Measurements from ENCODE around the gene HPD.

Gene HPD

GRCh38 chr12:121830134-121830533 is 28.5 kb downstream of the HPD start:
- FAIRE-seq (no peak), DNase-seq (ENCODE audit: insufficient read length, low spot score) (no peak)

- FAIRE-seq (no peak), DNase-seq (ENCODE audit: insufficient read length, low spot score) (no peak)
These were observed 29.3 kb downstream of the HPD start for GRCh38 chr12:121829250-121829918.

DNA sequence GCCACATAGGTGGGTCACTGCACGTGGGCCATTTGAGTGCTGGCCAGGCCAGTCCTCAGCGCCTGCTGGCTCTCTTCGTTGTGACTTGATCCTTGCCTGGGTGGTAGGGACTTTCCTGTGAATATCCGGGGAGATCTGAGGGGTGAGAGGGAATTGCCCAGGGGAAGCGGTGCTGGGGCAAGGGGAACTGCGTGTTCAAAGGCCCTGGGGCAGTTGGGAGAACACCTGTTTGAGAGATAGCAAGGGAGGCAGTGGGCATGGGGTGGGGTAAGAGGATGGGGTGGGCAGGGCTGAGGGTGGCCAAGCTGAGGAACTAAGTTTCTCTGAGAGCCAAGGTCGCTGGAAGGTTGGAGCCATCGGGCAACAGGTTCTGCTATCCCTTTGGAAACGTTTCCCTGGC is 29.8 kb downstream of the HPD start:
- DNase-seq (ENCODE audit: insufficient read length, low spot score) (no peak), FAIRE-seq (no peak)

DNA sequence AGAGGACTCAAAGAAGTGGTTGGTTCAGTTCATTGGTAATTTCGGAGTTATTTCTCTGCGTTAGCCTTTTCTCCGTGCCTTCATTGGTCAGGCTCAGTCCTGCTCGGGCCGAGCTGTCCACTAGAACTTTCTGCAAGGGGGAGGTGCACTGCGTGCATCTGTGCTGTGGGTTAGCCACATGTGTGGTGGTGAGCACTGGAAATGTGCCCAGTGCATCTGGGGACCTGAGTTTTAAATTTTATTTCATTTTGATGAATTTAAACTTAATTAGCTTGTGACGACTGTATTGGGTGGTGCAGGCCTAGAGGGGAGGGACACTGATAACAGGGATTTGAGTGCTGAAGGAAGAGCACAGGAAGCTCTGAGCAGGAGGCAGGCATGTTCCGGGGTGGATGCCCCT is 30.4 kb downstream of the HPD start:
- DNase-seq (ENCODE audit: insufficient read length, low spot score) (no peak), FAIRE-seq (no peak)

DNA sequence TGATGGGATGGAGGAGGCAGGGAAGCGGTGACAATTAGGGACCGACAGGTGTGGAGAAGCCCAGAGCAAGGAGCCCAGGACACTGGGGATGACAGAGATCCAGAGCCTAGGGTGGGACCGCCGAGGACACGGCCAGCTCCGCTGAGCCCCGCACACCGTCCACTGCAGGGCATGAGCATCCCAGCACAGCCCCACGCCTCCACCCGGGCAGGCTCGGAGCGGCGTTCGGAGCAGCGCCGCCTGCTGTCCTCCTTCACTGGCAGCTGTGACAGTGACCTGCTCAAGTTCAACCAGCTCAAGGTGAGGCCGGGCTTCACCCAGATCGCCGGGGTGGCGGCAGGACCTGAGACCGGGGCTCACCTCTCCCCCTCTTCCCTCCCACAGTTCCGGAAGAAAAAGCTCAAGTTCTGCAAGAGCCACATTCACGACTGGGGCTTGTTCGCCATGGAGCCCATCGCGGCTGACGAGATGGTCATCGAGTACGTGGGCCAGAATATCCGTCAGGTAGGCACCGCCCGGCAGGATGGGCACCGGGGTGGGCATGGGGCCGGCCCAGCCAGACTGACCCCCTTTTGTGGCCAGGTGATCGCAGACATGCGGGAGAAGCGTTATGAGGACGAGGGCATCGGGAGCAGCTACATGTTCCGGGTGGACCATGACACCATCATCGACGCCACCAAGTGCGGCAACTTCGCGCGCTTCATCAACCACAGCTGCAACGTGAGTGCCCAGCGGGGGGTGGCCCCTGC is 31.1 kb downstream of the HPD start:
- DNase-seq (ENCODE audit: insufficient read length, low spot score) (no peak), FAIRE-seq (no peak)

GRCh38 chr12:121826318-121827150 is 32.1 kb downstream of the HPD start:
- FAIRE-seq (no peak), DNase-seq (ENCODE audit: insufficient read length, low spot score) (no peak)

DNA sequence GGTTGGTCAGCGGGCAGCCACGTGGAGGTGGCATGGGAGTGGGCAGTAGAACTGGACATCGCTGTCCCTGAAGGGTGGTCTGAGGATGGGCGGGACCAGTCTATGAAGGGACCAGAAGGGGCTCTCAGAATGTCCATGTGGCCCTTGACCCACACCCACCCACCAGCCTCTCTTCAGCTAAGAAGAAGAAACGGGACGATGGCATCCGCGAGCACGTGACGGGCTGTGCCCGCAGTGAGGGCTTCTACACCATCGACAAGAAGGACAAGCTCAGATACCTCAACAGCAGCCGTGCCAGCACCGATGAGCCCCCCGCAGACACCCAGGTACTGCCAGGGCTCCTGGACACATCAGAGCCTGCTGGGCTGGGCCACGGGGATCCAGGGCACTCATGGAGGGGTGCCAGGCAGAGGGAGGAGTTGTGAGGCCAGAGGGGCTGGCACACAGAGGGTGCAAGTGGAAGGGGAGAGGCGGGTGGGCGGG is 33.6 kb downstream of the HPD start:
- no peak for FAIRE-seq
- DNase-seq (ENCODE audit: insufficient read length, low spot score), result no peak

DNA sequence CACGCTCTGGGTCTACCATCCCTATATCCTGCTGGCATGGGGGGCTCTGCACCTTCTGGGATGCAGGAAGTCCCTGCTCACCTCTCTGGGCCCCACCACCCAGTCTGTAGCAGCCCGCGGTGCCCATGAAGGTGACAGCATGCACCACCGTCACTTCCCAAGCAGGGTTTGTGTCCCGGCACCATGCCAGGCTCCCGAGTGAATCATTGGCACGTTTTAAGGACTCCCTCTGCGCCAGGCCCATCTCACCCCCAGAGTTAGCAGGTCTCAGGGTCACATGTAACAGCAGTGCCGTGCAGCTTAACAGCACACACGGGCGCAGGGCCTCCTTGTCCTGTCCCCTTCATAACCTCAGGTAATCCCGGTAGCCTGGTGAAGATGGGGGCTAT is 34.9 kb downstream of the HPD start:
- FAIRE-seq (no peak), DNase-seq (ENCODE audit: insufficient read length, low spot score) (no peak)

- DNase-seq (ENCODE audit: insufficient read length, low spot score) (no peak), FAIRE-seq (no peak)
These were observed 35.4 kb downstream of the HPD start for GRCh38 chr12:121823101-121823726.

GRCh38 chr12:121822393-121823100 is 36.1 kb downstream of the HPD start:
- FAIRE-seq (no peak), DNase-seq (ENCODE audit: insufficient read length, low spot score) (no peak)

DNA sequence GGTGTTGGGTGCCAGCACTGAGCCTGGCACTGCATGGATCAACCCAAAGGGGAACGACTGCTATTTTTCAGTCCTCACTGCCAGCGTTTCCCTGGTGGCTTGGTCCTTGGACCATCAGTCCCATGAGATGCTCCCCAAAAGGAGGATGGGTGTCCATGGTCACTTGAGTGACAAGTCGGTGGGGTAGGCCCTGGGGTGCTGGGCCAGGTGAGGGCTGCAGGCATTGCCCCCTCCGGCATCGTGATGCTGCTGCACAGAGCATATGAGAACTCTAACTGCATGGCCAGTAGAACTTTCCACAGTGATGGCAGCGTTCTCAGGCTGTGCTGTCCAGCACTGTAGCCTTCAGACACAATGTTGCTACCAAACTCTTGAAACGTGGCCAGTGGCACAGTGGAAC is 38.6 kb downstream of the HPD start:
- FAIRE-seq (no peak), DNase-seq (ENCODE audit: insufficient read length, low spot score) (no peak)

DNA sequence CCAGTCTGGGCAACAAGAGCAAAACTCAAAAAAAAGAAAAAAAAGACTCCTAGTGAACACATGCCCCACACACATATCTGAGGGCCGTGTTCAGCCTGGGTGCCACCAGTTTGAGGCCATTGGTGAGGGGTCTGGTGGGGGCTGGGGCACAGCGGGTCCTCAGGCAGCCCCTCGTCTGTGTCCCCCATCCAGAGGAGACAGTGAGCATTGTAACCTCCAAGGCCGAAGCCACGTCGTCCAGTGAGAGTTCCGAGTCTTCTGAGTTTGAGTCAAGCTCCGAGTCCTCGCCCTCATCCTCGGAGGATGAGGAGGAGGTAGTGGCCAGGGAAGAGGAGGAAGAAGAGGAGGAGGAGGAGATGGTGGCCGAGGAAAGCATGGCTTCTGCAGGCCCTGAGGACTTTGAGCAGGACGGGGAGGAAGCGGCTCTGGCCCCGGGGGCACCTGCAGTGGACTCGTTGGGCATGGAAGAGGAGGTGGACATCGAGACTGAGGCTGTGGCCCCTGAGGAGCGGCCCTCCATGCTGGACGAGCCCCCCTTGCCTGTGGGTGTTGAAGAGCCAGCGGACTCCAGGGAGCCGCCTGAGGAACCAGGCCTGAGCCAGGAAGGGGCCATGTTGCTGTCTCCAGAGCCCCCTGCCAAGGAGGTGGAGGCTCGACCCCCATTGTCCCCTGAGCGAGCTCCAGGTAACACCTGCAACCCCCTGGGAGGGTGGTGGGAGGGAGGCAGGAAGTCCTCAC is 39.3 kb downstream of the HPD start:
- FAIRE-seq, result no peak
- no peak for DNase-seq (ENCODE audit: insufficient read length, low spot score)

GRCh38 chr12:121817648-121818043 is 41.0 kb downstream of the HPD start:
- no peak for DNase-seq (ENCODE audit: insufficient read length, low spot score)
- FAIRE-seq, result no peak

GRCh38 chr12:121816925-121817647 is 41.6 kb downstream of the HPD start:
- no peak for FAIRE-seq
- DNase-seq (ENCODE audit: insufficient read length, low spot score), result no peak

DNA sequence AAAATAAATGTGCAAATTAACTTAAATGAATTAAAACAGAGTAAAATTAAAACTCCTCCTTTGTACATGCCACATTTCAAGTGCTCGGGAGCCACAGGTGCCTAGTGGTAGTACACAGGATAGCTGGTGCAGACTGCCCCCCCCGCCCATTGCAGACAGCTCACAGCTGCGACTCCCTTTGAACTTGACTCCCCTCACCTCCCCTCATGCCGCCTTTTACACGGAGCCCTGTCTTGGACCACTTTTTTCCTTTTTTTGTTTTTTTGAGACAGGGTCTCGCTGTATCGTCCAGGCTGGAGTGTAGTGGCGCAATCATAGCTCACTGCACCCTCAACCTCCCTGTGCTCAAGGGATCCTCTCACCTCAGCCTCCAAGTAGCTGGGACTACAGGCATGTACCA is 43.4 kb downstream of the HPD start:
- no peak for DNase-seq (ENCODE audit: insufficient read length, low spot score)
- no peak for FAIRE-seq

DNA sequence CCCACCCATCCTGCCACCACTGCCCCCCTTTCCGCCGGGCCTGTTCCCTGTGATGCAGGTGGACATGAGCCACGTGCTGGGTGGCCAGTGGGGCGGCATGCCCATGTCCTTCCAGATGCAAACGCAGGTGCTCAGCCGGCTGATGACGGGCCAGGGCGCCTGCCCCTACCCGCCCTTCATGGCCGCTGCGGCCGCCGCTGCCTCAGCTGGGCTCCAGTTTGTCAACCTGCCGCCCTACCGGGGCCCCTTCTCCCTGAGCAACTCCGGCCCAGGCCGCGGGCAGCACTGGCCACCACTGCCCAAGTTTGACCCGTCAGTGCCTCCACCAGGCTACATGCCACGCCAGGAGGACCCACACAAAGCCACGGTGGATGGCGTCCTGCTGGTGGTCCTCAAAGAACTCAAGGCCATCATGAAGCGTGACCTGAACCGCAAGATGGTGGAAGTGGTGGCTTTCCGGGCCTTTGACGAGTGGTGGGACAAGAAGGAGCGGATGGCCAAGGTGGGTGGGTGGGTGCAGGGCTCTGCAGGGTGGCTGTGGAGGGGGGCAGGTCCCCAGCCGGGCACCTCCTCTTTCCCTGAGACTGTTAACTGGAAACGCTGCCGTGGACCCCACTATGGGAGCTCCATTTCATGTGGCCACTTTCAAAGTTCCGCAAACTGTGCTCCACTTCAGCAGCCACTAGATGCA is 44.1 kb downstream of the HPD start:
- DNase-seq (ENCODE audit: insufficient read length, low spot score) (no peak), FAIRE-seq (no peak)

GRCh38 chr12:121813951-121814350 is 44.7 kb downstream of the HPD start:
- DNase-seq (ENCODE audit: insufficient read length, low spot score), result no peak
- no peak for FAIRE-seq

Measured in HTR-8/SVneo (cell line).